Measurements from ENCODE around the gene ZC3HAV1.

GRCh38 chr7:139034855-139035585 lies 74.5 kb downstream of the ZC3HAV1 start:
- no peak for TF ChIP-seq EZH2 (IDR thresholded peaks at IDR 0.05; ENCODE audit: borderline replicate concordance, low read depth, low read length, severe bottlenecking)
- TF ChIP-seq CTCF (IDR thresholded peaks at IDR 0.05; ENCODE audit: borderline replicate concordance, extremely low read depth, low read length, poor library complexity, severe bottlenecking) = peak; percentile 43
